GM12878 (cell line): ENCODE results near the gene WDR64. TPM values are rescaled to one million over a fixed set of nuclear protein-coding genes. Genes with fewer than 3 reads are reported as not detected.

Experiments used
- ATAC-seq: fragments of 200-7000 bp; cut with Tn5 transposase; 3 replicates; pipeline ENCODE4 v1.9.1; 2020; ENCODE audit warnings: mild to moderate bottlenecking, moderate library complexity
- BruUV-seq: library from RNA; stranded (reverse); fragments of 400-500 nt; replicated peaks from 2 replicates; lab custom pipeline; 2021; lab: Mats Ljungman, UMichigan
- CTCF ChIA-PET: fragments of 300-600 bp; sonication (Branson Sonifier 250); formaldehyde crosslinking; extraction: SDS; loops from one replicate; lab custom pipeline; 2021; ENCODE audit warnings: inconsistent platforms; lab: Yijun Ruan, JAX
- POLR2A ChIA-PET: fragments of 350-600 bp; formaldehyde crosslinking; extraction: SDS; loops from one replicate; lab custom pipeline; 2021; ENCODE audit warnings: inconsistent platforms; lab: Charles Lee
- RAD21 ChIA-PET: fragments of 300-600 bp; sonication (Branson Sonifier 250); formaldehyde crosslinking; loops from one replicate; lab custom pipeline; 2023; ENCODE audit warnings: antibody characterized with exemption; ENCODE audit not compliant: unreplicated experiment; lab: Charles Lee
- SMC1A ChIA-PET: fragments of 300-600 bp; sonication (Branson Sonifier 250); formaldehyde crosslinking; loops from one replicate; lab custom pipeline; 2023; ENCODE audit not compliant: unreplicated experiment, uncharacterized antibody; lab: Charles Lee
- DNase-seq: peaks from one replicate; pipeline ENCODE4 v3.0.0-alpha.2; 2011; ENCODE audit warnings: low read depth, low spot score
- FAIRE-seq: peaks from 3 replicates; lab custom pipeline; 2011; peaks lifted over from hg19 to GRCh38; lab: Jason Lieb, UNC
- H2AFZ ChIP-seq: 2 replicates; pipeline ENCODE4 v1.6.0; 2011; ENCODE audit warnings: low read depth, low read length, control low read depth; ENCODE audit not compliant: control insufficient read depth
- H3K27ac ChIP-seq: 2 replicates; pipeline ENCODE4 v1.5.1; 2011; ENCODE audit warnings: control low read depth; ENCODE audit not compliant: control insufficient read depth, insufficient read depth
- H3K27me3 ChIP-seq, 2 experiments: replicated peaks in 1 of 2; 2 replicates each; pipeline versions ENCODE4 v1.6.0 to v1.6.1; 2011; ENCODE audit warnings: low read length in 1 of 2; ENCODE audit not compliant: control insufficient read depth in 2 of 2, insufficient read depth in 2 of 2
- H3K36me3 ChIP-seq, 2 experiments: 2 replicates each; pipeline ENCODE4 v1.5.1; 2011; ENCODE audit warnings: low read length in 1 of 2; ENCODE audit not compliant: control insufficient read depth in 2 of 2, insufficient read depth in 2 of 2
- H3K4me1 ChIP-seq: 2 replicates; pipeline ENCODE4 v1.6.1; 2011; ENCODE audit warnings: mild to moderate bottlenecking, low read length, moderate library complexity, mixed read lengths; ENCODE audit not compliant: control insufficient read depth, insufficient read depth
- H3K4me2 ChIP-seq: 2 replicates; pipeline ENCODE4 v1.6.0; 2011; ENCODE audit warnings: control low read depth; ENCODE audit not compliant: control insufficient read depth, insufficient read depth
- H3K4me3 ChIP-seq: fragments of 200-600 bp; sonication (generic); 2 replicates; pipeline ENCODE4 v1.5.1; 2016
- H3K79me2 ChIP-seq: 2 replicates; pipeline ENCODE4 v1.6.0; 2011; ENCODE audit warnings: low read length; ENCODE audit not compliant: control insufficient read depth, insufficient read depth
- H3K9ac ChIP-seq: 2 replicates; pipeline ENCODE4 v1.8.0; 2011; ENCODE audit warnings: low read length, control low read depth, mixed read lengths; ENCODE audit not compliant: control insufficient read depth, insufficient read depth
- H3K9me3 ChIP-seq: replicated peaks from 3 replicates; pipeline ENCODE4 v1.5.1; 2011; ENCODE audit warnings: mild to moderate bottlenecking, low read length; ENCODE audit not compliant: control insufficient read depth, insufficient read depth
- H4K20me1 ChIP-seq: 2 replicates; pipeline ENCODE4 v1.6.0; 2011; ENCODE audit not compliant: control insufficient read depth, insufficient read depth
- ASH2L ChIP-seq: fragments of 300-600, 200-600 bp; sonication (generic); IDR thresholded peaks from 2 replicates; pipeline ENCODE4 v1.6.1; 2017; ENCODE audit warnings: low read depth, mild to moderate bottlenecking, borderline replicate concordance
- BHLHE40 ChIP-seq, 2 experiments: fragments of 450-650 bp in 1 of 2; IDR thresholded peaks; 2 replicates each; pipeline ENCODE4 v1.6.1; 2011 to 2017; ENCODE audit warnings: low read depth in 2 of 2, borderline replicate concordance in 1 of 2, improper control_type of control experiment in 1 of 2, low read length in 1 of 2, mild to moderate bottlenecking in 1 of 2
- BMI1 ChIP-seq: fragments of 450-650 bp; IDR thresholded peaks from 2 replicates; pipeline ENCODE4 v1.6.1; 2016; ENCODE audit warnings: mild to moderate bottlenecking, moderate library complexity, borderline replicate concordance
- CEBPB ChIP-seq, 2 experiments: fragments of 150-350 bp in 1 of 2; IDR thresholded peaks; 2 replicates each; pipeline ENCODE4 v1.6.1; 2012 to 2014; ENCODE audit warnings: low read depth in 2 of 2, low read length in 2 of 2, borderline replicate concordance in 1 of 2, inconsistent platforms in 1 of 2
- CHD1 ChIP-seq: IDR thresholded peaks from 2 replicates; pipeline ENCODE4 v1.6.1; 2012; ENCODE audit warnings: low read depth, low read length, improper control_type of control experiment
- CHD4 ChIP-seq: fragments of 200-600 bp; sonication (generic); IDR thresholded peaks from 2 replicates; pipeline ENCODE4 v1.6.1; 2016; ENCODE audit warnings: mild to moderate bottlenecking
- IKZF1 ChIP-seq: fragments of 450-650 bp; conservative IDR thresholded peaks from 2 replicates; pipeline ENCODE4 v1.6.1; 2017; ENCODE audit warnings: antibody characterized with exemption, mild to moderate bottlenecking
- IKZF2 ChIP-seq, 2 experiments: fragments of 450-650 bp; IDR thresholded peaks; 2 replicates each; pipeline ENCODE4 v1.6.1; 2017; ENCODE audit warnings: mild to moderate bottlenecking in 2 of 2, moderate library complexity in 2 of 2
- MEF2B ChIP-seq: fragments of 450-650 bp; IDR thresholded peaks from 2 replicates; pipeline ENCODE4 v1.6.1; 2018; ENCODE audit warnings: mild to moderate bottlenecking, moderate library complexity; ENCODE audit not compliant: partially characterized antibody, poor library complexity, severe bottlenecking
- MYB ChIP-seq: fragments of 150-350 bp; IDR thresholded peaks from 2 replicates; pipeline ENCODE4 v1.6.1; 2014; ENCODE audit warnings: mild to moderate bottlenecking, low read depth, low read length, borderline replicate concordance
- NR2C2 ChIP-seq: IDR thresholded peaks from 2 replicates; pipeline ENCODE4 v1.6.1; 2011; ENCODE audit warnings: borderline replicate concordance, low read depth; ENCODE audit not compliant: control insufficient read depth, insufficient read length
- POLR2A ChIP-seq: IDR thresholded peaks from 2 replicates; pipeline ENCODE4 v1.6.1; 2011; ENCODE audit warnings: low read depth, mild to moderate bottlenecking, low read length
- RAD51 ChIP-seq: fragments of 450-650 bp; IDR thresholded peaks from 2 replicates; pipeline ENCODE4 v1.6.1; 2016; ENCODE audit warnings: moderate library complexity, mild to moderate bottlenecking, inconsistent platforms
- RCOR1 ChIP-seq: conservative IDR thresholded peaks from 2 replicates; pipeline ENCODE4 v1.6.1; 2012; ENCODE audit warnings: low read depth, low read length, improper control_type of control experiment
- SMARCA5 ChIP-seq: fragments of 450-650 bp; IDR thresholded peaks from 2 replicates; pipeline ENCODE4 v1.6.1; 2017; ENCODE audit warnings: mild to moderate bottlenecking
- SREBF1 ChIP-seq: IDR thresholded peaks from 2 replicates; pipeline ENCODE4 v1.6.1; 2012; ENCODE audit warnings: mild to moderate bottlenecking, low read length
- SUPT20H ChIP-seq: IDR thresholded peaks from 2 replicates; pipeline ENCODE4 v1.6.1; 2011; ENCODE audit warnings: low read depth, mild to moderate bottlenecking, low read length, moderate library complexity, borderline replicate concordance; ENCODE audit not compliant: control insufficient read depth
- TCF3 ChIP-seq: IDR thresholded peaks from 2 replicates; pipeline ENCODE4 v1.6.1; 2012; ENCODE audit warnings: low read depth, mild to moderate bottlenecking, low read length, borderline replicate concordance; ENCODE audit not compliant: insufficient read depth
- ZBED1 ChIP-seq: IDR thresholded peaks from 2 replicates; pipeline ENCODE4 v1.6.1; 2016; ENCODE audit warnings: borderline replicate concordance
- ZNF384 ChIP-seq: IDR thresholded peaks from 2 replicates; pipeline ENCODE4 v1.6.1; 2012; ENCODE audit warnings: low read depth, mild to moderate bottlenecking, low read length, improper control_type of control experiment, borderline replicate concordance
- WGBS: methylation state at CpG from one replicate; pipeline ENCODE4 v1.1.6; 2016; ENCODE audit warnings: low lambda C conversion rate; ENCODE audit not compliant: insufficient replicate concordance, insufficient coverage; ENCODE audit errors: missing lambda C conversion rate; 5-methylcytosine and 5-hydroxymethylcytosine counted together
- in situ Hi-C: fragments of 300-500 bp; cut with MboI; formaldehyde crosslinking; loops from 9 replicates; pipeline ENCODE4 v1.14.3; 2018; ENCODE audit warnings: mixed read lengths
- intact Hi-C: fragments of 100-400 bp; cut with micrococcal nuclease; formaldehyde crosslinking; loops from one replicate; pipeline ENCODE4 v1.14.2; 2022; ENCODE audit not compliant: unreplicated experiment
- polyA plus RNA-seq, 11 experiments: library from polyadenylated mRNA; depleted of rRNA in 4 of 11; unstranded in 6 of 11; stranded (reverse) in 5 of 11; fragments of >200 nt; fragmentation: Nextera tagmentation in 4 of 11; fragmentation: Illumina TruSeq in 1 of 11; extraction: Ambion mirVana in 4 of 11; extraction: Trizol in 1 of 11; gene quantifications; 1 replicate in 1 of 11; 2 replicates in 10 of 11; pipeline versions ENCODE4 v1.2.1 to v1.2.3, GENCODE V29; 2011 to 2016; ENCODE audit warnings: inconsistent platforms in 2 of 11, missing spikeins in 2 of 11, low read depth in 1 of 11
- total RNA-seq, 4 experiments: library from RNA; depleted of rRNA in 3 of 4; stranded (reverse); fragments of >200 nt in 3 of 4; fragmentation: Illumina TruSeq in 1 of 4; extraction: Trizol in 1 of 4; gene quantifications; 2 replicates each; pipeline versions ENCODE4 v1.2.1 to v1.2.3, GENCODE V29; 2013 to 2021

WDR64 gene
- total and polyA plus RNA-seq, 10 of the 15 experiments (the other 5 are each of a cell fraction or from before 2014, with no cell fraction given), result 0.01 TPM; not detected in 9

- ChIA-PET SMC1A (interaction anchor here (1.3 kb wide), 1 partner anchor 65 kb away, joined by 3 read pairs; no protein-coding TSS in a partner anchor), CTCF (interaction anchor here (1.2 to 1.3 kb wide), 2 partner anchors 11 to 83 kb away, joined by 3 to 4 read pairs; partner anchors contain the start of gene KMO), POLR2A (interaction anchor here (0.6 kb wide), 1 partner anchor 896 kb away, joined by 7 read pairs; no protein-coding TSS in a partner anchor), RAD21 (no interaction called here)
- no TSS peak for BruUV-seq
- Histone ChIP-seq H3K9me3 (no peaks in the 10 kb centered on the region), H3K27me3 (no peaks in the 10 kb centered on the region), H3K27ac (no peak overlapping the region), H3K36me3 (no peaks in the 10 kb centered on the region), H3K79me2 (no peaks in the 10 kb centered on the region), H3K4me2 (no peak overlapping the region), H2AFZ (no peak overlapping the region), H3K4me3 (no peak overlapping the region), H4K20me1 (no peaks in the 10 kb centered on the region)
- DNase-seq (no peak), ATAC-seq (no peak), FAIRE-seq (no peak)
- in situ Hi-C loops, result loop anchor here (10.0 kb wide), 1 partner anchor 379 kb away; the partner anchor contains the start of gene MAP1LC3C
- 88% methylated on average over 8 of the region's 8 CpGs for WGBS
- TF ChIP-seq CEBPB (IDR thresholded peaks at IDR 0.05; ENCODE audit: borderline replicate concordance in 1 of 2, low read depth in 2 of 2, low read length in 2 of 2), result no peak
- TF ChIP-seq BHLHE40 (IDR thresholded peaks at IDR 0.05; ENCODE audit: borderline replicate concordance in 1 of 2, low read depth in 2 of 2, low read length in 1 of 2), result no peak
- no peak for TF ChIP-seq IKZF2 (IDR thresholded peaks at IDR 0.05)
- no peak for TF ChIP-seq RCOR1
- no peak for TF ChIP-seq MEF2B
- no peak for TF ChIP-seq MYB
- TF ChIP-seq CHD4, result no peak
- TF ChIP-seq RAD51, result no peak
- TF ChIP-seq CHD1, result no peak
- no peak for TF ChIP-seq SMARCA5
- TF ChIP-seq ASH2L, result no peak
- TF ChIP-seq TCF3, result no peak
- no peak for TF ChIP-seq SREBF1
- TF ChIP-seq POLR2A, result no peak
- no peak for TF ChIP-seq SUPT20H
- no peak for TF ChIP-seq ZBED1
- TF ChIP-seq NR2C2, result no peak
- no peak for TF ChIP-seq IKZF1
- no peak for TF ChIP-seq BMI1
- no peak for TF ChIP-seq ZNF384
- TF ChIP-seq, all 136 proteins: peak for 0
- Histone ChIP-seq H3K4me1 (no peaks in the 10 kb centered on the region), H3K9ac (no peak overlapping the region)
- intact Hi-C loops, result loop anchor here (10.0 kb wide), 1 partner anchor 881 kb away; no protein-coding TSS in a partner anchor
Measured at GRCh38 chr1:241615043-241615974, 36.8 kb upstream of the WDR64 start.
